ENCODE measurements around the gene ROR2. TPM values are rescaled to one million over a fixed set of nuclear protein-coding genes. Genes with fewer than 3 reads are reported as not detected.

The ROR2 gene
- total and polyA plus RNA-seq, 2 experiments from 2014 or later = 8.1 to 18.8 TPM

- TF ChIP-seq ZNF462 (CRISPR knock-in tag; IDR thresholded peaks at IDR 0.05) (no peak), CREB1 (CRISPR knock-in tag; IDR thresholded peaks at IDR 0.05; ENCODE audit: low read depth) (no peak), EZH2phosphoT487 (IDR thresholded peaks at IDR 0.05; ENCODE audit: unreplicated experiment) (no peak), ZNF331 (CRISPR knock-in tag; IDR thresholded peaks at IDR 0.05; ENCODE audit: low read depth) (no peak), ZNF114 (CRISPR knock-in tag; IDR thresholded peaks at IDR 0.05) (no peak), JUNB (IDR thresholded peaks at IDR 0.05; ENCODE audit: unreplicated experiment) (no peak), STAT1 (IDR thresholded peaks at IDR 0.05; ENCODE audit: unreplicated experiment) (no peak), POLR2AphosphoS5 (IDR thresholded peaks at IDR 0.05; ENCODE audit: low read depth) (no peak), EZH2 (IDR thresholded peaks at IDR 0.05; ENCODE audit: low read depth, unreplicated experiment) (no peak)
- TF ChIP-seq, protein P1, sequence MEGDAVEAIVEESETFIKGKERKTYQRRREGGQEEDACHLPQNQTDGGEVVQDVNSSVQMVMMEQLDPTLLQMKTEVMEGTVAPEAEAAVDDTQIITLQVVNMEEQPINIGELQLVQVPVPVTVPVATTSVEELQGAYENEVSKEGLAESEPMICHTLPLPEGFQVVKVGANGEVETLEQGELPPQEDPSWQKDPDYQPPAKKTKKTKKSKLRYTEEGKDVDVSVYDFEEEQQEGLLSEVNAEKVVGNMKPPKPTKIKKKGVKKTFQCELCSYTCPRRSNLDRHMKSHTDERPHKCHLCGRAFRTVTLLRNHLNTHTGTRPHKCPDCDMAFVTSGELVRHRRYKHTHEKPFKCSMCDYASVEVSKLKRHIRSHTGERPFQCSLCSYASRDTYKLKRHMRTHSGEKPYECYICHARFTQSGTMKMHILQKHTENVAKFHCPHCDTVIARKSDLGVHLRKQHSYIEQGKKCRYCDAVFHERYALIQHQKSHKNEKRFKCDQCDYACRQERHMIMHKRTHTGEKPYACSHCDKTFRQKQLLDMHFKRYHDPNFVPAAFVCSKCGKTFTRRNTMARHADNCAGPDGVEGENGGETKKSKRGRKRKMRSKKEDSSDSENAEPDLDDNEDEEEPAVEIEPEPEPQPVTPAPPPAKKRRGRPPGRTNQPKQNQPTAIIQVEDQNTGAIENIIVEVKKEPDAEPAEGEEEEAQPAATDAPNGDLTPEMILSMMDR (conservative IDR thresholded peaks at IDR 0.05; ENCODE audit: low read depth in 2 of 2) = no peak
- TF ChIP-seq, protein P2, sequence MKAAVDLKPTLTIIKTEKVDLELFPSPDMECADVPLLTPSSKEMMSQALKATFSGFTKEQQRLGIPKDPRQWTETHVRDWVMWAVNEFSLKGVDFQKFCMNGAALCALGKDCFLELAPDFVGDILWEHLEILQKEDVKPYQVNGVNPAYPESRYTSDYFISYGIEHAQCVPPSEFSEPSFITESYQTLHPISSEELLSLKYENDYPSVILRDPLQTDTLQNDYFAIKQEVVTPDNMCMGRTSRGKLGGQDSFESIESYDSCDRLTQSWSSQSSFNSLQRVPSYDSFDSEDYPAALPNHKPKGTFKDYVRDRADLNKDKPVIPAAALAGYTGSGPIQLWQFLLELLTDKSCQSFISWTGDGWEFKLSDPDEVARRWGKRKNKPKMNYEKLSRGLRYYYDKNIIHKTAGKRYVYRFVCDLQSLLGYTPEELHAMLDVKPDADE (IDR thresholded peaks at IDR 0.05) = no peak
Observed at GRCh38 chr9:91843623-91844148, 106.3 kb downstream of the ROR2 start (continued).

Measured in GM23338 (cell line).